Tibial artery (tissue), 4 donors: ENCODE measurements around the gene CPED1.

ENCODE experiments used
- DNase-seq, 2 donors: peaks; one replicate each; pipeline ENCODE4 v3.0.0-alpha.2; 2019
- H3K27ac ChIP-seq, 2 donors: fragments of 200-600 bp; sonication (generic) in 1 of 2; 1 replicate in 1 of 2; 2 replicates in 1 of 2; pipeline ENCODE4 v1.5.1; 2018 to 2019; ENCODE audit warnings: mild to moderate bottlenecking in 1 of 2
- H3K27me3 ChIP-seq, 2 donors: fragments of 200-600 bp; sonication (generic) in 1 of 2; one replicate each; pipeline versions ENCODE4 v1.5.1 to v1.6.0; 2016 to 2019
- H3K36me3 ChIP-seq, 3 donors: fragments of 200-600 bp; sonication (generic) in 2 of 3; one replicate each; pipeline ENCODE4 v1.5.1; 2016 to 2019; ENCODE audit warnings: mild to moderate bottlenecking in 2 of 3
- H3K4me1 ChIP-seq, 4 donors: fragments of 200-600 bp; sonication (generic) in 2 of 4; 1 replicate in 3 of 4; 2 replicates in 1 of 4; pipeline ENCODE4 v1.5.1; 2016 to 2019
- H3K4me3 ChIP-seq, 2 donors: fragments of 200-600 bp; sonication (generic) in 1 of 2; 1 replicate in 1 of 2; 2 replicates in 1 of 2; pipeline ENCODE4 v1.5.1; 2018 to 2019; ENCODE audit warnings: mild to moderate bottlenecking in 2 of 2
- H3K9me3 ChIP-seq, 3 donors: fragments of 200-600 bp; sonication (generic) in 1 of 3; one replicate each; pipeline ENCODE4 v1.5.1; 2016 to 2019
- intact Hi-C: fragments of 100-400 bp; cut with DNase I; formaldehyde crosslinking; loops from one replicate; pipeline ENCODE4 v1.15.0; 2023; ENCODE audit warnings: low total_unique reads
- TF ChIP-seq, protein P1 (sequence below), 2 experiments: fragments of 200-600 bp in 1 of 2; fragments of 450-650 bp in 1 of 2; IDR thresholded peaks; one replicate each; pipeline ENCODE4 v1.5.1; 2017 to 2019; ENCODE audit warnings: antibody characterized with exemption in 2 of 2, mild to moderate bottlenecking in 1 of 2, moderate library complexity in 1 of 2

CPED1 gene

GRCh38 chr7:121274467-121274866 lies 286.0 kb downstream of the CPED1 start:
- peaks cover 0 to 12% (median 6%) of the 10 kb centered on the region in 4 donors for H3K4me1 ChIP-seq
- no peak overlapping the region for H3K27ac ChIP-seq
- no peak overlapping the region for H3K4me3 ChIP-seq
- H3K27me3 ChIP-seq, result no peaks in the 10 kb centered on the region
- no peaks in the 10 kb centered on the region for H3K9me3 ChIP-seq
- TF ChIP-seq, protein P1, sequence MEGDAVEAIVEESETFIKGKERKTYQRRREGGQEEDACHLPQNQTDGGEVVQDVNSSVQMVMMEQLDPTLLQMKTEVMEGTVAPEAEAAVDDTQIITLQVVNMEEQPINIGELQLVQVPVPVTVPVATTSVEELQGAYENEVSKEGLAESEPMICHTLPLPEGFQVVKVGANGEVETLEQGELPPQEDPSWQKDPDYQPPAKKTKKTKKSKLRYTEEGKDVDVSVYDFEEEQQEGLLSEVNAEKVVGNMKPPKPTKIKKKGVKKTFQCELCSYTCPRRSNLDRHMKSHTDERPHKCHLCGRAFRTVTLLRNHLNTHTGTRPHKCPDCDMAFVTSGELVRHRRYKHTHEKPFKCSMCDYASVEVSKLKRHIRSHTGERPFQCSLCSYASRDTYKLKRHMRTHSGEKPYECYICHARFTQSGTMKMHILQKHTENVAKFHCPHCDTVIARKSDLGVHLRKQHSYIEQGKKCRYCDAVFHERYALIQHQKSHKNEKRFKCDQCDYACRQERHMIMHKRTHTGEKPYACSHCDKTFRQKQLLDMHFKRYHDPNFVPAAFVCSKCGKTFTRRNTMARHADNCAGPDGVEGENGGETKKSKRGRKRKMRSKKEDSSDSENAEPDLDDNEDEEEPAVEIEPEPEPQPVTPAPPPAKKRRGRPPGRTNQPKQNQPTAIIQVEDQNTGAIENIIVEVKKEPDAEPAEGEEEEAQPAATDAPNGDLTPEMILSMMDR (IDR thresholded peaks at IDR 0.05), result no peak
- H3K36me3 ChIP-seq, result peaks cover 7 to 15% (median 14%) of the 10 kb centered on the region in 3 donors
- intact Hi-C loops, result no loop called here
- no peak for DNase-seq

- Histone ChIP-seq H3K4me1 (peaks cover 0 to 12% (median 6%) of the 10 kb centered on the region in 4 donors), H3K9me3 (no peaks in the 10 kb centered on the region), H3K4me3 (no peak overlapping the region), H3K27ac (no peak overlapping the region), H3K36me3 (peaks cover 0 to 15% (median 9%) of the 10 kb centered on the region in 3 donors), H3K27me3 (no peaks in the 10 kb centered on the region)
- TF ChIP-seq, protein P1 (IDR thresholded peaks at IDR 0.05), result no peak
- intact Hi-C loops, result no loop called here
- DNase-seq, result no peak
Observed at GRCh38 chr7:121275204-121275603, 286.7 kb downstream of the CPED1 start.

- Histone ChIP-seq H3K27me3 (no peaks in the 10 kb centered on the region), H3K27ac (no peak overlapping the region), H3K9me3 (no peaks in the 10 kb centered on the region), H3K36me3 (peaks cover 0 to 15% (median 5%) of the 10 kb centered on the region in 3 donors), H3K4me3 (no peak overlapping the region), H3K4me1 (peaks cover 0 to 12% (median 6%) of the 10 kb centered on the region in 4 donors)
- DNase-seq, result no peak
- TF ChIP-seq, protein P1 (IDR thresholded peaks at IDR 0.05), result no peak
- intact Hi-C loops, result no loop called here
Observed at GRCh38 chr7:121276313-121276712, 287.8 kb downstream of the CPED1 start.

DNA sequence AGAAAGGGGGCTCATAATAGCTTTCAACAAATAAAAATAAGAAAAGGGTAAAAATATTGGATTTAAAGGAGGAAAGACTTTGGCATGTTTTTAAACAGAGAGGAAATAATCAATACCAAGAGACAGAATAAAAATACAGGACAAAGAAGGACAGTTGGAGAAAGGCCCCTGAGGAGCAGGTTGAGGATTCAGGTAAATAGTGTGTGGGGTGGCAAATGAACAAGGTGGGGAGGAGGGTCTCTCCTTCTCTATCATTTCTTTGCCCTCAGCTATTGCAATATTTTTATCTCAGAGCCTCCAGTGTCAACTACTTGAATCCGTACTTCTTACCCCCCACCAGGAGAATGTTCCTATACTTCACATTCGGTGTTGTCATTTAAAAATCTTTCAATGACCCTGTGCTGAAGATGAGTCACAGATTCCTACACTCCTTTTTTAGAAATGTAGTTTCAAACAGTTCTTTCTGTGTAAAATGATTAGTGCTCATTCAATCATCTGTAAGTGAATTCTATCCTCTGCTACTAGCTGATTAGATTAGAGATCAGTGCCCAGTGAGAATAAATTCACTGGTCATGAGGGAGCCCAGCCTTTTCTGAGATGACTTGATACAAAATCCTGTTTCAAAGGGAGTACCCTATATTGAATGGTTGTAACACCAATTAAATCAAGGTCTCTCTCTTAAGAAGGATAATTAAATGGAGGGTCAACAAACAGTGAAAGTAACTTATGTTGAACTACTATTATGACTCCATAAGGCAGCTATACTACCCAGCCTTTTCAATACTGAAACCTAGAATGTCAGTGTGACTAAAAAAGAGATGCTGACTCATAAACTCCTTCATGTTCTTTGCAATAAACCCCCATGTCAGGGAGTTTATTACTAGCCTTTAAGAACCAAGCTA lies 289.9 kb downstream of the CPED1 start:
- Histone ChIP-seq H3K27me3 (no peaks in the 10 kb centered on the region), H3K4me1 (peaks cover 0 to 12% (median 6%) of the 10 kb centered on the region in 4 donors), H3K4me3 (no peak overlapping the region), H3K36me3 (peaks cover 0 to 7% (median 0%) of the 10 kb centered on the region in 3 donors), H3K9me3 (no peaks in the 10 kb centered on the region), H3K27ac (no peak overlapping the region)
- intact Hi-C loops, result no loop called here
- DNase-seq, result no peak
- TF ChIP-seq, protein P1 (IDR thresholded peaks at IDR 0.05), result no peak

DNA sequence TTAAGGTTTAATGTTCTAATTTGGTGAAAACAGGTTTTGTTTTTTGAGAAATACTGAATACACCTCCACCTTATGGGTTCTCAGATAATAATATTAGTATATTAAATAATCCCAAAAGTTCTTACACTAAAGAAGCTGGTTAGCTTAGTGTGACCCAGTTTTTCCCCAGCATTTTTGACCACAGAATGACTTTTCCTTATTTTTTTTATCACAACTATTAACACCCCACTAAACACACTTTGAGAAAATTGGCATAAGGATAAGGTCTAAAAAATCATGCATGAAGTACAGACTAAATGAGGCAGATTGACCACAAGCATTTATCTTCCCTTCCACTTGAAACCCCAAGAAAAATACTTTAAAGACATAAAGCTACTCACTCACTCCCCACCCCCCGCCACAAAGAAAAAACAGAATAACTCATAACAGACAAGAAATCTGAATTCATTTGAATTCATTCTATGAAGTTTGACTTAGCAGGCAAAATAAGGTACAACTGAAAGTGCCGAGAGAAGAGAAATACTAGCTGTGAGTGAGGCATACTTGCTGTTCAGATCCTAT lies 290.6 kb downstream of the CPED1 start:
- DNase-seq, result no peak
- intact Hi-C loops, result no loop called here
- Histone ChIP-seq H3K27me3 (no peaks in the 10 kb centered on the region), H3K4me3 (no peak overlapping the region), H3K27ac (no peak overlapping the region), H3K36me3 (peaks cover 6 to 7% (median 6%) of the 10 kb centered on the region in 3 donors), H3K9me3 (no peaks in the 10 kb centered on the region), H3K4me1 (peaks cover 0 to 12% (median 6%) of the 10 kb centered on the region in 4 donors)
- TF ChIP-seq, protein P1 (IDR thresholded peaks at IDR 0.05), result no peak
